Esophagus muscularis mucosa (tissue), 4 donors: ENCODE measurements around the gene ZNF83. TPM values are rescaled to one million over a fixed set of nuclear protein-coding genes. Genes with fewer than 3 reads are reported as not detected.
"Not testable (repeated sequence)": the region's sequence is repeated elsewhere in the genome, so short reads cannot be mapped to it uniquely, and the experiment has no call there.

Source experiments
- DNase-seq: peaks from one replicate; pipeline ENCODE4 v3.0.0-alpha.2; 2017; ENCODE audit errors: extremely low spot score
- H3K27ac ChIP-seq, 4 donors: fragments of 200-600 bp; sonication (generic); replicated peaks in 1 of 4; 1 replicate in 3 of 4; 2 replicates in 1 of 4; pipeline ENCODE4 v1.5.1; 2016 to 2019; ENCODE audit warnings: mild to moderate bottlenecking in 1 of 4
- H3K27me3 ChIP-seq, 4 donors: fragments of 200-600 bp; sonication (generic); one replicate each; pipeline versions ENCODE4 v1.5.1 to v1.6.0; 2016 to 2019
- H3K36me3 ChIP-seq, 4 donors: fragments of 200-600 bp; sonication (generic); one replicate each; pipeline ENCODE4 v1.5.1; 2016 to 2019
- H3K4me1 ChIP-seq, 4 donors: fragments of 200-600 bp; sonication (generic); one replicate each; pipeline ENCODE4 v1.5.1; 2016 to 2019
- H3K4me3 ChIP-seq, 4 donors: fragments of 200-600 bp; sonication (generic); 1 replicate in 2 of 4; 2 replicates in 2 of 4; pipeline ENCODE4 v1.5.1; 2016 to 2019; ENCODE audit warnings: mild to moderate bottlenecking in 4 of 4, moderate library complexity in 1 of 4
- H3K9me3 ChIP-seq, 4 donors: fragments of 200-600 bp; sonication (generic); 1 replicate in 3 of 4; 2 replicates in 1 of 4; pipeline ENCODE4 v1.5.1; 2016 to 2019
- CTCF ChIP-seq, 3 experiments: fragments of 200-600 bp in 2 of 3; fragments of 450-650 bp in 1 of 3; sonication (generic) in 2 of 3; IDR thresholded peaks; one replicate each; pipeline ENCODE4 v1.5.1; 2017 to 2019; ENCODE audit warnings: antibody characterized with exemption in 3 of 3, mild to moderate bottlenecking in 2 of 3, moderate library complexity in 1 of 3
- EP300 ChIP-seq: sonication (generic); formaldehyde crosslinking; IDR thresholded peaks from one replicate; pipeline ENCODE4 v1.6.1; 2017; ENCODE audit warnings: antibody characterized with exemption
- POLR2A ChIP-seq: fragments of 450-650 bp; IDR thresholded peaks from one replicate; pipeline ENCODE4 v1.6.1; 2017; ENCODE audit warnings: antibody characterized with exemption, moderate library complexity, mild to moderate bottlenecking, low read depth
- POLR2AphosphoS5 ChIP-seq, 2 donors: sonication (generic); formaldehyde crosslinking; IDR thresholded peaks; one replicate each; pipeline ENCODE4 v1.6.1; 2017; ENCODE audit warnings: antibody characterized with exemption in 2 of 2
- WGBS: methylation state at CpG from one replicate; pipeline ENCODE4 v1.1.5; 2018; 5-methylcytosine and 5-hydroxymethylcytosine counted together
- intact Hi-C: fragments of 100-400 bp; cut with DNase I; formaldehyde crosslinking; loops from one replicate; pipeline ENCODE4 v1.15.1; 2023
- total RNA-seq, 4 donors: library from RNA; depleted of rRNA; stranded (reverse); fragments of >200 nt; gene quantifications; one replicate each; pipeline versions ENCODE4 v1.1.0 to v1.2.1, GENCODE V29; 2016

ZNF83 gene
- total RNA-seq, 4 donors from 2014 or later: 29.7 to 55.6 (median 34.1) TPM

DNA sequence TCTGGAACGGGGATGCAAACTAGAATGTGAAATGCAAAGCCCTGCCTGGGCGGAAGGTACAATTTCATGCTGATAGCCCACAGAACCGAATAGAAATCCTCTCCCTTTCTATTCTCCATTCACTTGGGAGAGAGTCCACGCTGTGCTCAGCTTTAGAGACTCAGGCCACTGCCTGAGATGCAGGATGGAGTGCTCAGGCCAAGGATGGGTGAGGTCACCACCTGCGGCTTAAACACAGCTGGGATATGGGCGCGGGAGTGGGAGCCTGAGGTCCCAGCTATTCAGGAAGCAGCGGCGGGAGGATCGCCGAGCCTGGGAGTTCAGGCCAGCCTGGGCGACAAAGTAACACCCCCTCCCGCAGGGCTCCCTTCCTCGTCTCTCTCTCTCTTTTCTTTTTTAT, 446 bp upstream of the ZNF83 start:
- DNase-seq: no peak
- Histone ChIP-seq H3K4me1 (peaks cover 13 to 21% (median 19%) of the 10 kb centered on the region in 4 donors), H3K4me3 (peak overlapping the region; percentile 65 to 76 (median 74)), H3K27ac (peak overlapping the region; percentile 68 to 94 (median 86)), H3K36me3 (peaks cover 0 to 16% (median 8%) of the 10 kb centered on the region in 4 donors), H3K9me3 (no peaks in the 10 kb centered on the region), H3K27me3 (no peaks in the 10 kb centered on the region)
- intact Hi-C loops: loop anchor here (2.0 to 5.0 kb wide), 2 partner anchors 36 to 52 kb away; no protein-coding TSS in a partner anchor
- WGBS: 2% methylated on average over 13 of the region's 14 CpGs
- TF ChIP-seq POLR2AphosphoS5 (IDR thresholded peaks at IDR 0.05) (no peak), CTCF (IDR thresholded peaks at IDR 0.05) (no peak), POLR2A (no peak), EP300 (no peak)

GRCh38 chr19:52635786-52636570, 2.2 kb downstream of the ZNF83 start:
- Histone ChIP-seq H3K4me1 (peaks cover 13 to 21% (median 19%) of the 10 kb centered on the region in 4 donors), H3K9me3 (no peaks in the 10 kb centered on the region), H3K36me3 (peaks cover 0 to 25% (median 11%) of the 10 kb centered on the region in 4 donors), H3K27me3 (no peaks in the 10 kb centered on the region), H3K4me3 (no peak overlapping the region), H3K27ac (no peak overlapping the region)
- TF ChIP-seq POLR2AphosphoS5 (IDR thresholded peaks at IDR 0.05) (no peak), EP300 (no peak), CTCF (IDR thresholded peaks at IDR 0.05) (no peak), POLR2A (no peak)
- intact Hi-C loops: loop anchor here (5.0 kb wide), 1 partner anchor 34 kb away; no protein-coding TSS in a partner anchor
- WGBS: 89% methylated on average over 11 of the region's 11 CpGs
- DNase-seq: no peak

GRCh38 chr19:52627441-52627840, 10.7 kb downstream of the ZNF83 start:
- WGBS: 97% methylated on average over 3 of the region's 3 CpGs
- H3K27ac ChIP-seq, H3K4me1 ChIP-seq, DNase-seq, H3K9me3 ChIP-seq, intact Hi-C loops, H3K27me3 ChIP-seq, H3K4me3 ChIP-seq: not testable (repeated sequence)
- H3K36me3 ChIP-seq: peaks cover 0 to 60% (median 28%) of the 10 kb centered on the region in 4 donors

DNA sequence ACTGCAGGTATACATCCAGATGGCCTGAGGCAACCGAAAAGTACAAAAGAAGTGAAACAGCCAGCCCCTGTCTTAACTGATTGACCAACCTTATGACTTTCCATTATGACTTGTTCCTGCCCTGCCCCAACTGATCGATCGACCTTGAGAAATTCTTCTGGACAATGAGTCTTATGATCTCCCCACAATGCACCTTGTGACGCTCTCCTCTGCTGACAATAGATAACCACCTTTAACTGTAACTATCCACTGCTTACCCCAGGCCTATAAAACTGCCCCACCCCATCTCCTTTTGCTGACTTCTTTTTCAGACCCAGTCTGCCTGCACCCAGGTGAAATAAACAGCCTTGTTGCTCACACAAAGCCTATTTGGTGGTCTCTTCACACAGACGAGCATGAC, 11.2 kb downstream of the ZNF83 start:
- Histone ChIP-seq H3K36me3 (peaks cover 0 to 65% (median 33%) of the 10 kb centered on the region in 4 donors), H3K9me3 (no peaks in the 10 kb centered on the region), H3K27ac (no peak overlapping the region), H3K4me3 (no peak overlapping the region), H3K4me1 (no peaks in the 10 kb centered on the region), H3K27me3 (no peaks in the 10 kb centered on the region)
- intact Hi-C loops: no loop called here
- WGBS: 95% methylated on average over 5 of the region's 5 CpGs
- TF ChIP-seq EP300: no peak
- TF ChIP-seq POLR2AphosphoS5 (IDR thresholded peaks at IDR 0.05): no peak
- no peak for TF ChIP-seq POLR2A
- no peak for TF ChIP-seq CTCF (IDR thresholded peaks at IDR 0.05)
- DNase-seq: no peak

GRCh38 chr19:52622261-52622660, 15.9 kb downstream of the ZNF83 start:
- Histone ChIP-seq H3K4me1 (no peaks in the 10 kb centered on the region), H3K27me3 (no peaks in the 10 kb centered on the region), H3K27ac (no peak overlapping the region), H3K4me3 (no peak overlapping the region), H3K9me3 (no peaks in the 10 kb centered on the region), H3K36me3 (peaks cover 19 to 93% (median 45%) of the 10 kb centered on the region in 4 donors)
- DNase-seq: no peak
- intact Hi-C loops: no loop called here
- TF ChIP-seq EP300: no peak
- no peak for TF ChIP-seq CTCF (IDR thresholded peaks at IDR 0.05)
- no peak for TF ChIP-seq POLR2A
- TF ChIP-seq POLR2AphosphoS5 (IDR thresholded peaks at IDR 0.05): no peak
- 81% methylated on average over 2 of the region's 2 CpGs for WGBS
